HG02981 (cell line): ENCODE results near the gene MAP3K10.

Experiments used
- ATAC-seq: cut with Tn5 transposase; IDR thresholded peaks from one replicate; pipeline ENCODE4 v1.9.1; 2021; ENCODE audit warnings: mild to moderate bottlenecking, moderate library complexity; ENCODE audit not compliant: unreplicated experiment

Gene MAP3K10

DNA sequence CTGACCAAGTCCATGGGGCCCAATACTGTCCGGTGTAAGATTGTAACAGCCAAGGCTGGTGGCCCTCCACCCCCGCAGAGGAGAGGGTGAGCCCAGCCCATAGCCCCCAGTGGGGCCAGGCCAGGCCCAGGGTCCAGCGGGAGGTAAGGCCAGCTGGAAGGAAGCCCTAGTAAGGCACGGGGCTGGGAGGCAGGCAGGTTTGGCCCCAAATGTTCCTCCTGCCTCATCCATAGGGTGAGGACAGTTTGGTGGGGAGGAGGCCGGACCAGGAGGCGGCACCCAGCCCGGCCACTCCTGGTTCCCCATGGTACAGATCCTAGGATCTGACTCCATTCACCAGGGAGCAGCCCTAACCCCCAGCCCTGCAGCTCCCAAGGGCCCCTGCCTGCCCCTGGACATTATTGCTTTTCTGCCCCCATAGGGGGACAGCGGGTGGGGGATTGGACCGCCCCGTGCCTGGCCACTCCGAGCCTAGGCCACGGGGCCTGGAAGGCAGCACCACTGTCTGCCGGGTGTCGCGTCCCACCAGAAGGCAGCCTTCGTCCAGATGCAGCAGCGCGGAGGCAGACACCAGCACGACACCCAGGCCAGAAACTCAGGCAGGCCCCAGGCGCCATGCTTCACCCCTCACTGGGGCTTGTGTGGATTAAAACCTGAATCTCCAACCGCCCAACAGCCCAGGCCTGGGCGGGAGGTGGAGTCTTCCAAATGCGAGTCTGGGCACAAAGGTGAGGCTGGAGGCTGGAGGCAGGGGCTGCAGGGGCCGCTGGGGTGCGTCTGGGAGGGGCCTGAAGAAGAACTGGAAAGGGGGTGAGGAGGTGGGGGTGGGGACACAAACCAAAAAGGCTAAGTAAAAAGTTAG is 42.0 kb downstream of the MAP3K10 start:
- ATAC-seq: no peak

DNA sequence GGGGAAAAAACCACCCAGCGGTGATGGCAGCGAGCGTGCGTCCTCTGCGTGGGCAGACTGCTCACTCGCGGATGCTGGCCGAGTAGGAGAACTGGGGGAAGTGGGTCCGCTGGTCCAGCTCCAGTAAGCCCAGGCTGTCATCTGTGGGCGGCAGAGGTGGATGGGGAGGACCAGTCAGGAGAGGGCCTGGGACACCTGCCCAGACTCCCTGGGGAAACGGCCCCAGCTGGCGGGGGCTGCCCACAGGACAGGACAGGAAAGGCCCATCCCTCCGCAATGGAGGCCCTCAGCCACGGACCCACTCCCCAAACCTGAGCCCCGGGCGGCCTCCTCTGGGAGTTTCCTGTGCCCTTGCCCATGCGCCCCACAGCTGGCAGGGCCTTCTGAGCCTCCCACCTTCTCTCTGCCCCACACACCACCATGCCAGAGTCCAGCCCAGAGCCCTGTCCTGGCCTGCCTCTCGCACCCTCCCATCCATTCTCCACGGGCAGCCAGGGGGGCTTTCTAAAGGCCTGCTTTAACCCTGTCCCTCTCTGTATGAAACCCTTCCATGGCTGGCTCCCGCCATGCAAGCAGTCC is 42.7 kb downstream of the MAP3K10 start:
- no peak for ATAC-seq

DNA sequence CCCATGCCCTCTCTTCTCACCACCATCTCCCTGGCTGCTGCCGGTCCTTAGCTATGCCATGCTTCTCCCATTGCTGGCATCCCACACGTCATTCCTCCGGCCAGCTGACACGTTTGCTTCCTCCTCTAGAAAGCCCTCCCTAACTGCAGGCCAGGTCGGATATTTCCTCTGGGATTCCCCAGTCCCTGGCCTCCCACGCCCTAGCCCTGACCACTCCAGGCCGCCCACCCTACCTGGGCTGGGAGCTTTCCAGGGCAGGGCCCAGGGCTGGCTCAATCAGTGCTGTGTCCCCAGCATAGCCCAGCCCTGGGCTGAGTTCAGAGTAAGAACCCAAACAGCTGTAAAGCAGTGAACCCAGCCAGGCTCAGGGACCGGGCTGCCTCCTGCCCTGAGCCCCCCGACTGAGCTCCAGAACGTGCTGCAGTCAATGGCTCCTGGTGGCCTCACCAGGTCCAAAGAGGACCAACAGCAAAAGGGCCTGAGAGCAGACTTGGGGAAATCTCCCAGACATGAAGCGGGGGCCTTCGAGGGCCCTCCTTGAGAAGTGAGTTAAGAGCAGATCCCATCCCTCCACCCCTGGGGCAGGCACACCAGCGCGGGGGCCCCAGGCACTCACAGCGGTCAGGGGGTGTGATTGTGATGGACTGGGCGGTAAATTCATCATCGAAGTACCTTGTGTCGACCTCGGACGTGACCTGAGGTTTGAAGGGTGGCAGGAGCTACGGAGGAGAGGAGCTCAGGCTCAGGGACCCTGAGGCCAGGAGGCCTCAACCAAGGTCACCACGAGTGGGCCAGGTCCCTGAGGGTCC is 43.4 kb downstream of the MAP3K10 start:
- ATAC-seq: no peak

DNA sequence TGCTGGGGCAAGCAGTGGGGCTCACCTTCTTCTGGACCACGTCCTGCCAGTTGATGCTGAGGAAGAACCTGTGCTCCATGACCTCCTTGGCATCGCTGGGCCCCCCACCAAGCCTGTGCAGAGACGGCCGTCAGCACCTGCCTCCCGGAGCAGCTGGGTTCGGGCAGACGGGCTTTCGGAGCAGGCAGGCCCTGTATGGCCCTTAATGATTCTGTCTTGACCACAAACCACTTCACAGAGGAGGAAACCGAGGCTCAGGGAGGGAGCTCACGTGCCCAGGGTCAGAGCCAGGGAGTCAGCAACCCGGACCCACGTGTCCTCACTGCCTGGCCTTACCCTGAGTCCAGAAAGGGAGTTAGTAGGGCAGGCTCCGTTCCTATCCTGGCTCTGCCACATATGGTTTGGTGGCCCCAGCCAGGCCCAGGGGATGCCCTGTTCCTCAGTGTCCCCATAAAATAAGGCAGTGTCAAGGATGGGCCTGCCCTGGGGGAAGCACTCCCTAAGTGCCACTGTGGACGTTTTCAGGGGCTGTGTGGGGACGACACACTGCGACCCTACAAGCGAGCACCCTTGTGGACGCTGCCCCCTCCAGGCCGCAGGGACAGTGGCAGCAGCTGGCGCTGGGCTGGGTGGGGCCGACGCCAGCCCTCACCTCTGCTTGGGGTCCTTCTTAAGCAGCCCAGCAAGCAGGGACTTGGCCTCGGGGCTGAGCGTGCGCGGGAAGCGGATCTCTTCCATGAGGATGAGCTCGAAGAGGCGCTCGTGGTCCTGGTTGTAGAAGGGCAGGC is 44.2 kb downstream of the MAP3K10 start:
- no peak for ATAC-seq

GRCh38 chr19:40236026-40236355 is 44.8 kb downstream of the MAP3K10 start:
- ATAC-seq: no peak

GRCh38 chr19:40236366-40236765 is 45.1 kb downstream of the MAP3K10 start:
- ATAC-seq: no peak

DNA sequence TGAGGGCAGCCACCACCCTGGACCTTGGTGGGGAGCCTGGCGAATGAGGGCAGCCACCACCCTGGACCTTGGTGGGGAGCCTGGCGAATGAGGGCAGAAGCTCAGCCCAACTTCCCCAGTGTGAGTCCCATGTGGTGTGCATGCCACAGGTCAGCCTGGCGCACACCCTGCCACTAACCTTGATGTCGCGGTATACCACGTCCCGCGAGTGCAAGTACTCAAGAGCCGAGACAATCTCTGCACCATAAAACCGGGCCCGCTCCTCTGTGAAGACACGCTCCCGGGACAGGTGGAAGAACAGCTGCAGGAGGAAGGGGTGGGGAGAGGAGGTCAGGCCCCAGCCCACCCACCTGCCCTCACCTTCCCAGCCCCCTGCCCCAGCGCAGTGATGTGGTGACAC is 46.6 kb downstream of the MAP3K10 start:
- no peak for ATAC-seq

GRCh38 chr19:40238775-40239174 is 47.5 kb downstream of the MAP3K10 start:
- no peak for ATAC-seq

DNA sequence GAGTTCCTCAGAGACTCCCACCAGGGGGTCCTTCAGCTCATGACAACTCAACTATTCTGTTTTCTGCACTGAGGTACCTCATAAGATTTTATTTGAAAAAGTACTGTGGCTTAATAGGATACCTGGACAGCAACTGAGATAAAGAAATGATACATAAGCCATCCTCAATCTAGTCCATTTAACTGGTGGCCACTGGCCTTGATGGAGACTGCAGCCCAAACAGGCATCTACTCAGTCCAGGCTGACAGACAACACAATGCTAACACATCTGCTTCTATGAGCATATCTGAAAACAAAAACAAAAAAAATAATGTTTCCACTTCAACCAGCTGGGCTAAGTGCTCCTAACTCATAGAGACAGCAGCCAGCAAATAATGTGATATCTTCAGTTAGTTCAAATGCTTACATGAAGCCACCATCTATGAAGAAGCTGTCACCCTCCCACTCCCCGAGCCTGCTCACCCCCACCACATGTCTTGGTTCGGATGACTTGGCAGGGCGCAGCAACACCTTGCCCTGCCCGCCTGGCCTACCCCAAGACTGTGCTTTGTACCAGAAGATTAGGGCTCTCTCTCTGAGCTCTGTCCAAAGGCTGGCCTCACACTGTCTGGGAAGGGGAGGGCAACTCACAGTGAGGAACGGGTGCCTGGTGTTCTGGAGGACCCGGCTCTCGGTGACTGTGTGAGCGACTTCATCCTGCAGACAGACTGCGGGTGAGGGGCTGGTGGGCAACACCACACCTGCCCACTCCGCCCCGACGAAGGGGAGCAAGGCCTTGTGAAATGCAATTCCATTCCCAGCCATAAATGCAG is 48.4 kb downstream of the MAP3K10 start:
- no peak for ATAC-seq

- ATAC-seq: no peak
These were observed 49.1 kb downstream of the MAP3K10 start for GRCh38 chr19:40240332-40240731.

DNA sequence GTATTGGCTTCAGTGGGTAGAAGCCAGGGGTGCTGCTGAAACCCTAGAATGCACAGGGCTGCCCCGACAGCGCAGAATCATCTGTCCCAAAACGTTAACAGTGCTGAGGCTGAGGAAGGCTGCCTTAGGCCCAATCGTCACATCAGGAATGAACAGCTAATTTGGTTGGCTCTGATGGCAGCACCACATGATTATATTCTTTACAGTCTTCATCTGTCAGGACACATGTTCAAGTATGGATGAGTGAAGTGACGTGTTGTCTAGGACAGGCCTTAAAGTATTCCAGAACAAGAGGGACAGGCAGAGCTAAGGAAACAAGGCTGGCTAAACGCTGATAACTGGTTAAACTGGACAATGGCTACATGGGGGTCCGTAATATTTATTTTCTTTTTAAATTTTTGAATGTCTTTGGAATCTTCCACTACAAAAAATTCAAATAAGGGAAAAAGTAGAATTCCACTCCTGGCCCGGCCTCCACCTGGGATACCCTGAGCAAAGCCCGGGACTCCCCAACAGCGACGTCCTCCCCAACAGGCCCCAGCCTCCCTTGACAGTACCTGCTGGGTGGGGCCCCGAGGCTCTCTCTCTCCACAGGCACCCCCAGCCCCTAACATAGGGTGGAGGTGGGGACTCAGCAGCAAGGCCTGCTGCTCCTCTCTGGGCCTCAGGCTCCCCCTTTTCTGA is 50.0 kb downstream of the MAP3K10 start:
- ATAC-seq: no peak

GRCh38 chr19:40241809-40242384 is 50.7 kb downstream of the MAP3K10 start:
- ATAC-seq: no peak

DNA sequence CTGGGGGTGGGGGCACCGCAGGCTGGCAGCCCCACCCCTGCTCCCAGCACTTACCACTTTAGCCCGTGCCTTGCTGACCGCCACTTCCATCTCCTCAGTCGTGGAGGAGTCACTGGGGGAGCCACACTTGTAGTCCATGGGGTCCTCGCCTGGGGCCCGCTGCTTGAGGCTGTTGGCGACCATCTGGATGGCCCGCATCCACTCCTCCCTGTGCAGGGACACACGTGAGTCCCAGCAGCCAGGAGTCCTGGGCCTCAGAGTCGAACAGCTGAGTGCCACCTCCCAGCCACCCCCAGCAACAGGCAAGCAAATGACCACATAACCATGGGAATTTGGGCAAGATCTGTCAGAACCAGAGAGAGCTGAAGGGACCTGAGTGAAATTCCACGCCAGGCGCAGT is 51.3 kb downstream of the MAP3K10 start:
- ATAC-seq: no peak

GRCh38 chr19:40243181-40243580 is 52.0 kb downstream of the MAP3K10 start:
- ATAC-seq: no peak

DNA sequence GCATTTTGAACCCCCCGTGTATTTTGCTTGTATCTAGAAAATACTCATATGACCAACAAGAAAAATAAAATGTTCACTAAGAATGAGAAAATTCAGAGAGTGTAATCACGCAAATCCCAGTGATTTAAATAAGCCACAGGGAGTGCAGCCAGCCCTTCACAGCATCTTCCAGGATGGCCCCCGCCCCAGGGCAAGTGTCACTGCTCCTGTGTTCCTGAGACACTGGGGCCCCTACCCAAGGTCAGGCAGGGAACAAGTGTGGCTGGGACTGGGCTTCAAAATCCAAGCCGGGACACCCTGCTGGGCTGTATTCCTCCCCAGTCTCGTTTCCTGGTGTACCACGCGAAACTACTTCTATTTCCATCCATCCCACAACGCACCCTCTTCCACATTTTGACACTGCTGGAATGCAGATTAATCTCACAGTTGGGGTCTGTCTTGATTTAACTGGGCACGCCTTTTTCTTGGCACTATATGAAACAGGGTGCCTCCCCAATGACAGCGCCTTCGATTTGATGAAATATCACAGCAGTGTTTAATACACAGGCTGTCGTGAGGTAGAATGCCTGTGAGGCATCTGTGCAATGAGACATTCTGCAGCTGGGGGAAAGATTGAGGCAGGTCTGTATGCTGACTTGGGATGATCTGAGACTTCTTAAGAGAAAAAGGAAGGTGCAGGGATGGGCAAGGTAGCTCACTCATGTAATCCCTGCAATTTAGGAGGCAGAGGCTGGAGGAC is 53.5 kb downstream of the MAP3K10 start:
- ATAC-seq: no peak

DNA sequence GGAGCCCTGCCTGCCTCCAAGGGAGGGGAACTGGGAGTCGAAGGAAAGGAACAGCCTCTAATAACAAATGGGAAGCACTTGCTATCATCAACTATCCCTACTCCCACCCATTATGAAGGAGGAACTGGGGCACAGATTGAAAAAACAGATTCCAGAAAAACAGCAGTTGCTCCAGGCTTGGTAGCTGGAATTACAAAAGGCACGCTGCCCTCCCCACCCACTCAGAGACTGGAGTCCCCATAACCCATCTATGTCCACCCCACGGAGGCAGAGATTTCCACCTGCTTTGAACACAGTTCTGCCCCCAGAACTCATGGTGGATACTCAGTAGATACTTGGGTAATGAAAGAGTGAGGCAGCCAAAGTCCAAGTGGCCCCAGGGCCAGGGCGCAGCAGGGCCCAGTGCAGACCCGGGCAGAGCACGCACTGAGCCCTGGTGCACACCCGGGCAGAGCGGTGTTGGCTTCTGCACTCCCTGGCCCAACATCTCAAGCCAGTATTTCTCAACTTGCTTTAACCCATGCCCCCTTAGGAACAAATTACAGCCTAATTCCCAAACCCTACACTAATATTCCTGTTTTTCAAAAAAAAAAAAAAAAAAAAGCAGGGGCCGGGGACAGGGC is 54.4 kb downstream of the MAP3K10 start:
- ATAC-seq: no peak

DNA sequence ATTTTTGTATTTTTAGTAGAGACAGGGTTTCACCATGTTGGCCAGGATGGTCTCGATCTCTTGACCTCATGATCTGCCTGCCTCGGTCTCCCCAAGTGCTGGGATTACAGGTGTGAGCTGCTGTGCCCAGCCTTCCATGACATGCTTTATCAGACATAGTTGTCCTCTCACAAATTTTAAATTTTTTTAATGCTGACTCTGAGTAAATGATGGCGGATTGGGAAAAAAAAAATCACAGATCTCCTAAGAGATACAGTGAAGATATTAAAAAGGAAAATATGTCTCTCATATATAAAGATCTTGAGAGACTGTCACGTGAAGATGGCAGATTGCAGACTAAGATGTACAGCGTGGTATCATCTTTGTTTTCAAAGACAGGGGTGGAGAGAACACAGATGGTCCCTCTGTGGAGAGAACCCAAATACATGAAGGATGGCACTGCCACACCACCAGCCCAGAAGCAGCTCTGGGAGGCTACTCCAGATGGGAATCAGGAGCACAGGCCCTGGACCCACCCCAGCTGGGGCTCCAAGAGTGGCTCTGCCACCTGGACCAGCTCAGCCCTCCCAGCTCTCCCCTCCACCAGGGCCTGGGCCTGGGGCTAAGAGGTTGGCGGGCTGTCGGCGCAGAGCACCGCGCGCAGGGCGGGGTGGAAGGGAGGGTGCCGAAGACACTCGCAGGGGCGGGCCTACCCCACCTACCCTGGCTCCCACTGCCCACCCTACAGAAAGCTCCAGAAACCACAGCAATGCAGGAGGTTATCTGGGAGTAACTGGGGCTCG is 55.3 kb downstream of the MAP3K10 start:
- no peak for ATAC-seq
